ENCODE measurements around the gene ANXA2. TPM values are rescaled to one million over a fixed set of nuclear protein-coding genes. Genes with fewer than 3 reads are reported as not detected.

ANXA2 gene
- total RNA-seq, 1 donor from 2014 or later: 2,658 TPM

GRCh38 chr15:60384526-60385126 lies 13.2 kb downstream of the ANXA2 start:
- DNase-seq (ENCODE audit: low read depth): no peak
- Histone ChIP-seq H3K4me3 (ENCODE audit: low read depth, low read length) (no peak overlapping the region), H3K36me3 (ENCODE audit: control insufficient read depth, insufficient read depth, low read length) (peaks cover 3% of the 10 kb centered on the region), H3K27me3 (ENCODE audit: control insufficient read depth, insufficient read depth, low read length) (no peaks in the 10 kb centered on the region)
- no peak for TF ChIP-seq CTCF (IDR thresholded peaks at IDR 0.05; ENCODE audit: insufficient read depth, low read length, poor library complexity, severe bottlenecking)

- no peak for TF ChIP-seq CTCF (IDR thresholded peaks at IDR 0.05; ENCODE audit: insufficient read depth, low read length, poor library complexity, severe bottlenecking)
- Histone ChIP-seq H3K4me3 (ENCODE audit: low read depth, low read length) (no peak overlapping the region), H3K27me3 (ENCODE audit: control insufficient read depth, insufficient read depth, low read length) (no peaks in the 10 kb centered on the region), H3K36me3 (ENCODE audit: control insufficient read depth, insufficient read depth, low read length) (peaks cover 2% of the 10 kb centered on the region)
- no peak for DNase-seq (ENCODE audit: low read depth)
Observed at GRCh38 chr15:60384053-60384452, 13.7 kb downstream of the ANXA2 start.

- Histone ChIP-seq H3K27me3 (ENCODE audit: control insufficient read depth, insufficient read depth, low read length) (no peaks in the 10 kb centered on the region), H3K36me3 (ENCODE audit: control insufficient read depth, insufficient read depth, low read length) (peaks cover 3% of the 10 kb centered on the region), H3K4me3 (ENCODE audit: low read depth, low read length) (no peak overlapping the region)
- DNase-seq (ENCODE audit: low read depth): no peak
- no peak for TF ChIP-seq CTCF (IDR thresholded peaks at IDR 0.05; ENCODE audit: insufficient read depth, low read length, poor library complexity, severe bottlenecking)
Observed at GRCh38 chr15:60382773-60383674, 14.8 kb downstream of the ANXA2 start.

GRCh38 chr15:60381148-60381788 lies 16.5 kb downstream of the ANXA2 start:
- Histone ChIP-seq H3K36me3 (ENCODE audit: control insufficient read depth, insufficient read depth, low read length) (peaks cover 7% of the 10 kb centered on the region), H3K4me3 (ENCODE audit: low read depth, low read length) (no peak overlapping the region), H3K27me3 (ENCODE audit: control insufficient read depth, insufficient read depth, low read length) (no peaks in the 10 kb centered on the region)
- no peak for DNase-seq (ENCODE audit: low read depth)
- TF ChIP-seq CTCF (IDR thresholded peaks at IDR 0.05; ENCODE audit: insufficient read depth, low read length, poor library complexity, severe bottlenecking): no peak

GRCh38 chr15:60379525-60380274 lies 18.1 kb downstream of the ANXA2 start:
- DNase-seq (ENCODE audit: low read depth): peak; percentile 86

More at GRCh38 chr15:60379525-60380274, 18.1 kb downstream of the ANXA2 start:
- TF ChIP-seq CTCF (IDR thresholded peaks at IDR 0.05; ENCODE audit: insufficient read depth, low read length, poor library complexity, severe bottlenecking): no peak
- peaks cover 7% of the 10 kb centered on the region for H3K36me3 ChIP-seq (ENCODE audit: control insufficient read depth, insufficient read depth, low read length)
- no peaks in the 10 kb centered on the region for H3K27me3 ChIP-seq (ENCODE audit: control insufficient read depth, insufficient read depth, low read length)
- no peak overlapping the region for H3K4me3 ChIP-seq (ENCODE audit: low read depth, low read length)

All from kidney epithelial cell (primary cell).